Skeletal muscle cell (primary cell): ENCODE measurements around the gene IGLL5.
"Not testable (repeated sequence)": the region's sequence is repeated elsewhere in the genome, so short reads cannot be mapped to it uniquely, and the experiment has no call there.

Experiments
- DNase-seq: peaks from one replicate; pipeline ENCODE4 v3.0.0-alpha.2; 2010; ENCODE audit warnings: low read depth
- H3K4me3 ChIP-seq: 2 replicates; pipeline ENCODE4 v1.5.1; 2011; ENCODE audit warnings: low read depth, mild to moderate bottlenecking, control low read depth, low read length, moderate library complexity

Gene IGLL5

DNA sequence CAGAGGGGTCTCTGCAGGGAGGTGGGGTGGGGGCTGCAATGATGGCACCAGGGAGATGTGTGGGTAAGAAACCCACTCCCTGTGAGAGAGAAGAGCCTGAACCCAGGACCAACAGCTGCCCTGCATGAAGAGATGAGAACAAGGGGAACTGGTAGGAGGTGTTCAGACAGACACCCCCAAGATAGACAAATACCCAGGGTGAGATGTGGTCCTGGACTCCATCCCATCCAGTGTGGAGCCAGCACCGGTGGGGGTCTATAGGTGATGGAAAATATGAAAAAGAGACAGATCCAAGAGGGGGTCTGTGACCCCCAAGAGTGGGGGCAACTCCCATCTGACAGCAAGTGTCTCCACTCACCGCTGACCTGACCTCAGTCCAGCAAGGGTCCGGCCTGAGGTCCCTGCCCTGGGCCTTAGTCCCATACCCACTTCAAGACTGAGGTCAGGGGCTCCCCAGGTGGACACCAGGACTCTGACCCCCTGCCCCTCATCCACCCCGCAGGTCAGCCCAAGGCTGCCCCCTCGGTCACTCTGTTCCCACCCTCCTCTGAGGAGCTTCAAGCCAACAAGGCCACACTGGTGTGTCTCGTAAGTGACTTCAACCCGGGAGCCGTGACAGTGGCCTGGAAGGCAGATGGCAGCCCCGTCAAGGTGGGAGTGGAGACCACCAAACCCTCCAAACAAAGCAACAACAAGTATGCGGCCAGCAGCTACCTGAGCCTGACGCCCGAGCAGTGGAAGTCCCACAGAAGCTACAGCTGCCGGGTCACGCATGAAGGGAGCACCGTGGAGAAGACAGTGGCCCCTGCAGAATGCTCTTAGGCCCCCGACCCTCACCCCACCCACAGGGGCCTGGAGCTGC is 34.7 kb downstream of the IGLL5 start:
- not testable (repeated sequence) for DNase-seq, H3K4me3 ChIP-seq

DNA sequence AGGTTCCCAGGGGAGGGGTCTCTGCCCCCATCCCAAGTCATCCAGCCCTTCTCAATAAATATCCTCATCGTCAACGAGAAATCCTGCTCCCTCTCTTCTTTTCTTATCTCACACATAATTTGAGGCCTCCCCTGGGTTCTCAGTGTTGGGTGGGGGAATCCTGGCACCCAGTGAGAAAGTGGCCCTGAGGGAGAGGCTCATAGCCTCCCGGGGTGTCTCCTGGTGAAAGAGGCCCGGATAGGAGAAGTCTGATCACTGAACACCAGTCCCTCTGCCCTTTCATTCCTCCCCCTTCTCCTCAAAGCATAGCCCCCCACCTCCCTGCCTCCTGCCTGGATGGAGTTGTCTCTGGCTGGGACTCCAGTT is 35.3 kb downstream of the IGLL5 start:
- DNase-seq = no peak
- no peak overlapping the region for H3K4me3 ChIP-seq

DNA sequence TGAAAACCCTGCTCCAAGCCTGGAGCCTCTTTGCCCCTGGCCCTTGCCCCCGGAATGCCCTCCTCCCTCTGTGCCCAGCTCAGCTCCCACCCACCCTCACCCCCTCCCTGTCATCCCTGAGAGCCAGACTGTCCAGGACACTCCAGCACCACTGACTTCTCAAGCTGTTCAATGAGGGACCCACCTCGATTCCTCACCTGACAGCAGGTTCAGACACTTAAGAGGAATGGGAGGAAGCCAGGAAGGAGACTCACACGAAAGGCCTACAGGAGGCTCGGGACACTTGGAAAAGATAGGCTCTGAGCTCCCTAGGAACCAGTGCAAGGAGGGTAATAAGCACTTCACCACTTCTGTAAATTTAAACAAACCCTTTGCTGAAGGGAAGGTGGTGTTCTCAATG is 35.8 kb downstream of the IGLL5 start:
- H3K4me3 ChIP-seq = no peak overlapping the region
- DNase-seq = no peak

DNA sequence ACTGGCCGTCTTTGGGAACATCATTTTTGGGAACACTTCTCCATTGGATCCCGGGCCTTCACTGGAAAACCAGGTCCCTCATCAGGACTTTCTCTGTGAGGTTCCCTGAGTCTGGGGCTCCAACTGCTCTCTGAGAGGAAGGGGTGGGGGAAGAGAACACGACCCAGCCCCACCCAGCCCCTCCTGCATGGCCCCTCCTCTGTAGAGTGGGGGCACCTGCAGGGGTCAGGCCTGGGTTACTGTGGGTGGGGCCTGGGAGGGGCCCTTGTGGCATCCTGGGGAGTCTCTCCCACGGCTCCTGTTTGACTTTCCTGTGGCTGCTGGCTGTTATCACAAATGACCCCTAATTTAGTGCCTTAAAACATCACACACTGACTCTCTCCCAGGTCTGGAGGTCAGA is 36.3 kb downstream of the IGLL5 start:
- DNase-seq = no peak
- no peak overlapping the region for H3K4me3 ChIP-seq

DNA sequence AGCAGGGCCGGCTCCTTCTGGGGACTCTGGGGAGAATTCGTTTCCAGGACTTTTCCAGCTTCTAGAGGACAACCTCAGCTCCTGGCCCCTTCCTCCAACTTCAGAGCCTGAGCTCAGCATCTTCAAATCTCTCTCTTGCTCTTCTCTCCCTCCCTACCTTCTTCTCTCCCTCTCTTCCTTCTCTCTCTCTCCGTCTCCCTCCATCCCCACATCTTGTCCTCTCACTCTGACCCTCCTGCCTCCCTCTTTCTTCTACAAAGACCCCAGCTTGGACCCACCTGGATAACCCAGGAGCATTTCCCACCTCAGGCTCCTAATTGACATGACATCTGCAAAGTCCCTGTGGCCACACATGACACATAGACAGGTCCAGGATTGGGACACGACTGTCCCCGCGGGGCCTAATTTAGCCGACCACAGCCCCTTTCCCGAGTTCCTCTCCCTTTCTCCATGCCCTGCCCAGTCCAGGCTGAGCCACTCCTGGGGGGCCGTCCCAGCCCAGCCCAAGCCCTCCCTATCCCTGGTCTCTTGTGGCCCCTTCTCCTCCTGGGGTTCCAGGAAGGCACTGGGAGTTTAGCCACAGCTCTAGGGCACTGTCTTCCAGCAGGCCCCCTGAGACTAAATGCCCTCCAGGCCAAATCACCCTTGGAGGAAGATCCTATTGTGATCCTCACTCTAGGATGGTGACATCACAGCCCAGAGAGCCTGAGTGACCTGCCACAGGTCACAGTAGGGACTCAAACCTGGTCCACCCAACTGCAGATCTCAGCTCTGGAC is 36.9 kb downstream of the IGLL5 start:
- H3K4me3 ChIP-seq = no peak overlapping the region
- no peak for DNase-seq

DNA sequence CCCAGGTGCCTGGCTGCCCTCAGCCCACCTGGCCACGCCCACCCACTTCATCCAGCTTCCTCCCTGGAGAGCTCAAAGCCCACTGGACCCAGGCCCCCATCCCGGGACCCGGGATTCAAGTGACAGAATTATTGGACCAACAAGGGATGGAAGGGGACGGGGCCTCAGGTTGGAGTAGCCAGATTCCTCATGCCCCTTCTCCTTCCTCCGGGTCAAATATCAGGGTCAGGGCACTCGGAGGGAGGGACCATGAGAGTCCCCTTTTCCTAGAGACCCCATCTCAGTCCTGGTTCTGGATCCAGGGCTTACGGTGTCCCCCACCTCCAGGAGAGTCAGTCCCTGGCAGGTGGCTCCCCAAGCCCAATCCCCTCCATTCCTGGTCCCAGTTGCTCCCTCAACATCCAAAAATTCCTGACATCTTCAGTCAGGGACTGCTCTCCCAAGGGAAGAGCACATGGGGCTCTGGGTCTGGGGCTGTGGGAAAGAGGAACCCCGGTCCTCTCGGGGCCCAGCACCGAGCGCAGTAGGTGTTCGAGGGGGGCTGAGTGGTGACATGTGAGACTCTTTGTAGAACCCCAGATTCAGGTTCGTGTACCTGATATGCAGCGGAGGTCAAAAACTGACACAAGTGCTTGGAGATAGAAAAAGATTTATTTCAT is 37.7 kb downstream of the IGLL5 start:
- H3K4me3 ChIP-seq = no peak overlapping the region
- DNase-seq = no peak

DNA sequence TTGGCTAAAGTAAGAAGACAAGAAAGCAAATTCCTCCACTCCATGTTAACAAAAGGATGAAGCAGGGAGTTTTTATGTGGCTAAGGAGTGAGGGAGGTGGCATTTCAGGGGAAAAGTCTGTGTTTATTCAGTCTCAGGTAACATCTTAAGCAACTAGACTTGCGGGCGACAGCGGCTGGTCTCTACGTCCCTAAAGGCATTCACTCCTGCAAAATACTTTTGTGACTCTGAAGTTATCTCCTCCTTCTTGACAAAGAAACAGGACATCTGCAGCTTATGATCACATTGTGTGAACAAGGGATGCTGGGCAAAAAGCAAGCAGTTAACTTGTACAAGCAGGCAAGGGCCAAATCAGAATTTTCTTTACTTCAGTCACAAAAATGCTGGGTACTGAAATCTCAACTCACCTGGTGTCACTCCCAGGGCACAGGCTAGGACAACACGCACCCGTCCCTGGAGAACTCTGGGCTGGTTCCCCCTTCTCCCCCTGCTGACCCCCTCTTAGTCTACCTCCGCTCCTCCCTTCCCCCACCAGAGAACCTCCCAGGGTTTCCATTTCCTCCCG is 38.3 kb downstream of the IGLL5 start:
- DNase-seq = no peak
- no peak overlapping the region for H3K4me3 ChIP-seq

DNA sequence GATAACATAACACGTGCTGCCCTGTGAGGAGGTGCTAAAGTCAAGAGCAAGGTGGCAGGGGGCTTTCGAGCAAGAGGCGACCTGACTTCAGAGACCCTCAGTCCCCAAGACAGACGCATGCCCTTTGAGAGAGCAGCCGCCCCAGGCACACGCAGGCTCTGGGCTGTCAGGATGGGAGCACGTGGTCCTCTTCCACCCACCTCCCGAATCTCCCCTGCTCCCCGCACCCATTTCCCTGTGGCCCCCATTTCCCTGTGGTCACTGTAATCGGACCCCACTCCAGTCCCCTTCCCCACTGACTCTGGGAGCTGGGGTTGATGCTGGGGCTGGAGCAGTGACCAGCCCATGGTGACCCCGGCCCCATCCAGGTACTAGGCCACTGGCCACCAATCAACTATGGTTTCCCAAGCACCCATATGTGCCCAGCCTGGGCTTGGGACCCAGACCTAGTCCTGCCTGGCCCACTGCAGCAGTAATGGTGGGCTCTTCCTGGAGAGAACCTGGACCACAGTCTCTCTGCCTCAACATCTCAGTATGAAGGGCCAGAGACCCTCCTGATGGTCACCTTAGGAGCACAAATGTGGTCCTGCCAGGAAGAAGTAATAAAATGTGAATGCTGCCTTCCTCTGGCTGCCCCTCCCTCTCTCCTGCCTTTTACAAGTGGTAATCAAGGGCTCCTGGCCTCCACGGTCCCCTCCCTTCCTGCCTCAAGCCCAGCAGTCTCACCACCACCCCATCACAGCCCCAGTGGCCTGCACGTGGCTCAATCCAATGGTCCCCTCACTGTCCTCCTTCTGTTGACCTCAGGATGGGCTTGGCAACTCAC is 39.0 kb downstream of the IGLL5 start:
- no peak overlapping the region for H3K4me3 ChIP-seq
- no peak for DNase-seq

DNA sequence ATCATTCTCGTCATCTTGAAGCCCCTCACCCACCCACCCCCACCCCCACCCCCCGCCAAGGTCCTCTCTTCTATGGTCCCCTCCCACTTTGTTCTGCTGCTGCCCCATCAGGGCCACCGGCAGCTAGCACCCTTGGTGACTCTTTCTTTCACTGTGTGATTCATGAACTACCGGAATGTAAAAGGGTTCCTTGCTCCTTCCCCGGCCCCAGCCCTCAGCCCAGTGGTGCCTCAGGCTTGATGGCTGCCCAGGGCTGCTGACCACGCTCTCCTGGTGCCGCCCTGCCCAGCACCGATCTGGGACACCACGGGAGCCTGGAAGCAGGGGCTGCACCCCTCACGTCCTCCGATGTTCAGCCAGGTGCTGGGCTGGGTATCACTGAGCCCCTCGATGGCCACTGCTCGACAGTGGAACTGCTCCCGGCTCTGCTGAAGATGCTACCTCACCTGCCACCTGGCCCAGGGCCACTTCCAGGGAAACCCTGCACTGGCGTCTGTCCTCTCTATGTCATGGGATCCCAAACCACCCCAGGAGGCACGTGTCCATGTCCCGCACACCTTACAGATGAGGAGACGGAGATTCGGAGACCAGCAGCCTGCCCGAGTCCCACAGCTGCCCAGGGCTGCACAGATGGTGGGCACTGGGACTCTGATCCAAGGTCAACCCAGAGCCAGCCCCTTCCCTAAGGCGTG is 39.7 kb downstream of the IGLL5 start:
- no peak for DNase-seq
- no peak overlapping the region for H3K4me3 ChIP-seq

DNA sequence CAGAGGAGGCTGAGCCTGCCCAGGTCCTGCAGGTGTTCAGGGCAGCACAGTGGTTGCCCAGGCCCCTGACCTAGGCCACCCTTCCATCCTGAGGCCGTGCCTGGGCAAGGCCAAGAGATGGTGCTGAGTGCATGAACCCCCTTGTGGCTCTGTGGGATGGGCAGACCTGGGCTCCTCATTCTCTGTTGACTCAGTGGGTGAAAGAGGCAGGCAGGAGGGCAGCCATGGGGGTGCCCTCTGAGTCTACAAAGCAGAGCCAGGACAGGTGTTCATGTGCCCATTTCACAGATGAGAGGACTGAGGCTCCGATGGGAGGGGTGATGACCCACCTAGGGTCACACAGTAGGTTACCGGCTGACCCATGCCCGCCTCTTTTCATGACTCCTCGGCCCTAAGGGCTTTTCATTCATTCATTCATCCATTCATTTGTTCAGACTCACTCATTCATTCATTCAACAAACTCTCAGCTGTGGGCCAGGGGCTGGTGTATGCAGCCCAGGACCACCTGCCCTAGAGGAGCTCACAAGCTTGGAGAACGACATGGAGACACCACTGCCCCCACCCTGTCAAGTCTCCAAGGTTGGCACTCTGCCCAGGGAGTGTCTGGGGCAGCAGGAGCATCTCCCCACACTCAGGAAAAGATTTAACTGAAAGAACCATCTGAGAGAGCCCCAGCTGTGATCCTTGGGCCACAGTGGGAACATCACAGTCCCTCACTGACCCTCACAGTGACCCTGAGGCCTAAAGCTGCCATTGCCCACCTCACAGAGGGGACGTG is 40.5 kb downstream of the IGLL5 start:
- H3K4me3 ChIP-seq = no peak overlapping the region
- no peak for DNase-seq

DNA sequence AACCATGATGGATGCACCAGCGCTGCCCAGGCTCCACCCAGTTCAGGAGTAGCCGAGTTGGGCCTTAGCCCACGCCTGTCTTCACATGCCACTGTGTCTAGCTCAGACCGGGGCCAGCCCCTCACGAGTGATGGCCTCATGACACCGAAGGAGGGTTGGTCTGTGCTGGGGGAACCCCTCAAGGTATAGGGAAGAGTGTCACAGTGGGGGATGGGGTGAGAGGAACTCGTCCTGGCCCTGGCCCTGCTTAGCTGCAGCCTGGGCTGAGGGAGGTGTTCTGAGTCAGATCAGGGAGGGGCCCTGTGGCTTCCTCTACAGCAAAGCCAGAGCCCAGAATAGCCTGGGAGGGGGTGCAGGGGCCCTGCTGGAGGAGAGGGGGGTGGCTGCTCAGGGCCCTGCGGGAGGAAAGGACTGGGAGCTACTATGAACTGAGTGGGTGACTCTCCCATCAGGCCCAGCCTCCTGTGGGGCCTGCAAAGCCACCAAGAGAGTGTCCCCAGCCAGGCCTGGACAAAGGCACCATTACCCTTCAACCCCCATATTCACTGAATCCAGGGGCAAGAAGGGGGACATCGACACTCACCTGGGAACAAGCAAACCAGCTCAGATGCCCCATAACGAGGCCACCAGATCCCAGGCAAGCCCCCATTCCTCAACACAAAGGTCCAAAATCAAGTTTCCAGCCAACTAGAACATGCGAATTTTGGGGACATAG is 41.2 kb downstream of the IGLL5 start:
- no peak for DNase-seq
- H3K4me3 ChIP-seq = no peak overlapping the region

DNA sequence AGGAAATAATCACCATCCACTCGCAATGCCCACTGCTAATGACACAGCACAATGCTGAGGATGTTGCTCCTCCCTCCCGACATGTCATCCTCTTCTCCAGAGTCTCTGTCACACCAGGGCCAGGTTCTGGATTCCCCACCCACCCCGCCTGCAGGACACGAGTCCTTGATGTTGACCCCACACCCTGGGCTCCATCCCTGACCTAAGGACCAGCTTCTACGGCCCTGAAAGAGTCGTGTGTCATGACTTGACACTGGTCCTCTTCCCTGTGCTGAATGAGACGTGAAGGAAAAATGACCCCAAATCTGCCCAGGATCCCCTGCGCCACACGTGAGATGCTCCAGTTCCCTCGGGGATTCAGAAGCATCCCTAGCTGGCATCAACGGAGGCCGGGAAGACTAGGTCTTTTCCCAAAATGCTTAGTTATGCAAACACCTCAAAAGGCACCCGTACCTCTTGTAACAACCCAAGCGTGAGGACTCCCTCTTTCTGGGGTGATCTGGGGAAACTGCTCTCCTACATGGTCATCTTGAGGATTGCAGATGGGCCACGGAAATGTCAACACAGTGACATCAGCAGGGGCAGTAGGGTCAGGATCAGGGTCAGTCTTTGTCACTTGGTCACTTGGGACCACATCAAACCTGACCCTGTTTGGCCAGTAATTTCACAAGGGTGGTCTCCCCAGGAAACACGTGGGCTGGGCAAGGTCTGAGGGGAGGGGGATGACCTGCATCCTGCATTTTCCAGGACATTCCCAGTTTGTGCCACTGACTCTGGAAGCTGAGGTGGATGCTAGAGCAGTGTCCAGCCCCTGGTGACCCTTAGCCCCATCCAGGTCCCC is 42.0 kb downstream of the IGLL5 start:
- no peak for DNase-seq
- no peak overlapping the region for H3K4me3 ChIP-seq

DNA sequence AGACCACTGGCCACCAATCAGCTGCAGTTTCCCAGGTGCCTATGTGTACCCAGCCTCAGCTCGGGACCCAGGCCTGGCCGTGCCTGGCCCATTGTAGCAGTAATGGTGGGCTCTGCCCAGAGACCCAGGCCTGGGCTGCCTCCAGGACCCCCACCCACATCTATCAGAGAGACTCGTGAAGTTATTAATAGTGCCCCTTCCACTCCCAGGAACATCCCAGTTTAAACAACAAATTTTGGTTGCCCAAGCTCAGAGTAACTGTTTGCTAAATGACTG is 42.5 kb downstream of the IGLL5 start:
- no peak overlapping the region for H3K4me3 ChIP-seq
- no peak for DNase-seq

DNA sequence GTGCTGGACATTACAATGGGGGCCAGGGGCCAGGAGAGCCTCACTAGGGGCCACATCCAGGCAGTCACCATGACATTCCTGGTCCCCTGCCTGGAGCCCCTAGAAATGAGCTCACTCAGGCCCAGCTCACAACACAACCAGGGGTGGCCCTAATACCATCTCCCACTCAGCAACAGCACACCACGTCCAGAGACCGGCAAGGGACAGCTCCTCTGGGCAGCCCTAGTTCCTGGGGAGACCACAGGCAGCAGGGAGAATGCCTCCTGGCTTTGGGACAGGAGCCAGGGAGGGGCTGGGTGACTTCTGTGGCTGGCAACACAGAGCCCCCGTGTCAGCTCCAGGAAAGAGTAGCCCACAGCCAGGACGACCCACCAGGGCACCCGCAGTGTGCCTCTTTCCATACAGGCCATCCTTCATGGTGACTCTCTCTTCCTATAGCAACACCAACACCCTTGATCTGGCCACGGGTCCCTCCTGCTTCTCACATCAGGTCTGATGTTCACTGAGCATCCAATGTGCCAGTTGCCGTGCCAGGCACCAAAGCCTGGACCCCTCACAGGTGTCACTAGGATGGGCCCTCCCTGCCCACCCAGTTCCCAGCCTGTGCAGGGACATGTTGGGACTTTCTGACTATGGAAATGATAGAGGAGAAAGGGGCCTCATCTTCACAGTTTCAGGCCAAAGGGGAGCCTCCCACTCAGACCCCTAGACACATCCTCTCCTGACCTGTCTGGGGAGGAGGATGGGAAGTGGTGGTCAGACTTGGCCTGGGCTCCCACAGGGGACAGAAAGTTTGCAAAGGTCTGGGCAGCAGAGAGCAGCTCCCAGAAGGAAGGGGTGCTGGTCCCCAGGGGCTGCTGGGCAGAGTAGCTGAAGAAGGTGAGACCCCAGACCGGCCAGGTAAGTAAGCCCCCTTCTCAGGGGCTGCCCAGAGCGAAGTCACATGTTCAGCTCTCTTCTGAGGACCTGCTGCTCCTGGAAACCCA is 43.2 kb downstream of the IGLL5 start:
- H3K4me3 ChIP-seq = no peak overlapping the region
- no peak for DNase-seq

DNA sequence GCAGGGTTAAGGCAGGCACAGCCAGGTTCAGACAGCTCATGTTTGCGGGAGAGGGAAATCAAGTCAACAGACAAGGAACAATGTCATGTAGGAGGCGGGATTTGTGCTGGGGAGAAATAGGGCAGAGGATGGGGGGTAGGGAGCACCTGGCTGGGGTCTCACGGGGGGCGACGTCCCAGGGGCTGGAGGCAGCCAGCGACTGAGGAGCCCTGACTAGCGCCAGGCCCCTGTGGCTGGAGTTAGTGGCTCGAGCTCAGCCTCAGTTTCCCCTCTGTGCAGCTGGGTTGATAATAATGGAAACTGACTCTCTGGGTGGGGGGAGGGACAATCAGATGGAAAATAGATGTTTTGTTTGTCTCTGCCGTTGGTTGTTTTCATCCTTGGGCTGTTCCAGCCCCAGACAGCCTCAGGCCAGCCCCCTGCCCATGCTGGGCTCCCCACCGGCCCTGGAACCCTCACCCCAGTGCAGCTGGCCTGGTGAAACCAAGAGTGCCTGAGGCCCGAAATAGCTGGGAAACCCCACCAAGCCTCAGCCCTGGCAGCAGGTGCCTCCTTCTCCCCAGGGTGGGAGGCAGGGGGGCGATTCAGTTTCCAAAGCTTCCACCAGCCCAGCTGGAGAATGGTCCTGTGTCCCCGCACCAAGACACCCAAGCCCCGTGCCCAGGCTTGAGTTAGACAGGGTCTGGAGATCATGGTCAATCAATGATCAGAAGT is 44.1 kb downstream of the IGLL5 start:
- DNase-seq = no peak
- H3K4me3 ChIP-seq = no peak overlapping the region
